GM12891 (cell line): Measurements from ENCODE around the gene LGI1.

Source experiments
- POLR2A ChIP-seq: IDR thresholded peaks from 2 replicates; pipeline ENCODE4 v1.6.1; 2011; ENCODE audit warnings: low read depth, low read length, control low read depth
- POLR2AphosphoS5 ChIP-seq: IDR thresholded peaks from 2 replicates; pipeline ENCODE4 v1.6.1; 2011; ENCODE audit warnings: low read depth, low read length, control low read depth
- TAF1 ChIP-seq: IDR thresholded peaks from 2 replicates; pipeline ENCODE4 v1.6.1; 2011; ENCODE audit warnings: low read depth, low read length, control low read depth

- TF ChIP-seq POLR2AphosphoS5, result no peak
- TF ChIP-seq POLR2A, result no peak
- TF ChIP-seq TAF1, result no peak
Measured at GRCh38 chr10:93820434-93820833, 62.7 kb downstream of the LGI1 start.
